Psoas muscle (tissue), 8 donors: ENCODE data around the gene DVL1. TPM values are rescaled to one million over a fixed set of nuclear protein-coding genes. Genes with fewer than 3 reads are reported as not detected.

Experiments
- ATAC-seq, 4 donors: fragments of 200-7000 bp; cut with Tn5 transposase; one replicate each; pipeline ENCODE4 v1.9.1; 2020; ENCODE audit warnings: moderate library complexity in 3 of 4, mild to moderate bottlenecking in 2 of 4
- DNase-seq, 2 donors: peaks; one replicate each; pipeline ENCODE4 v3.0.0-alpha.2; 2020
- H3K27ac ChIP-seq: fragments of 200-600 bp; one replicate; pipeline ENCODE4 v1.8.0; 2022
- H3K27me3 ChIP-seq, 3 donors: fragments of 200-600 bp in 1 of 3; one replicate each; pipeline versions ENCODE4 v1.6.1 to v1.8.0; 2013 to 2022; ENCODE audit warnings: low read length in 2 of 3, mild to moderate bottlenecking in 2 of 3, moderate library complexity in 1 of 3; ENCODE audit not compliant: insufficient read depth in 3 of 3
- H3K36me3 ChIP-seq, 2 donors: fragments of 200-600 bp in 1 of 2; one replicate each; pipeline versions ENCODE4 v1.6.1 to v1.8.0; 2013 to 2022; ENCODE audit warnings: low read depth in 1 of 2, mild to moderate bottlenecking in 1 of 2, moderate library complexity in 1 of 2; ENCODE audit not compliant: insufficient read depth in 1 of 2
- H3K4me1 ChIP-seq: fragments of 200-600 bp; one replicate; pipeline ENCODE4 v1.8.0; 2022
- H3K4me3 ChIP-seq: fragments of 200-600 bp; one replicate; pipeline ENCODE4 v1.8.0; 2022; ENCODE audit warnings: mild to moderate bottlenecking
- H3K9me3 ChIP-seq: fragments of 200-600 bp; one replicate; pipeline ENCODE4 v1.8.0; 2022
- CTCF ChIP-seq: fragments of 200-600 bp; IDR thresholded peaks from one replicate; pipeline ENCODE4 v1.8.0; 2022; ENCODE audit warnings: antibody characterized with exemption
- WGBS, 3 donors: extraction: QIAGEN DNeasy Blood & Tissue Kit; methylation state at CpG; one replicate each; pipeline versions ENCODE4 v1.1.6 to v1.1.7; 2013; 5-methylcytosine and 5-hydroxymethylcytosine counted together
- intact Hi-C, 2 donors: fragments of 100-400 bp; cut with DNase I; formaldehyde crosslinking; loops; one replicate each; pipeline versions ENCODE4 v1.11.0 to v1.14.2; 2022
- long read RNA-seq, 2 donors: library from polyadenylated mRNA; unstranded; transcript quantifications; one replicate each; pipeline ENCODE4 v2.0.0, GENCODE V29; 2021
- polyA plus RNA-seq, 3 donors: library from polyadenylated mRNA; stranded (reverse); fragments of 200-250 nt; gene quantifications; one replicate each; pipeline ENCODE4 v1.2.3, GENCODE V29; 2013
- total RNA-seq, 4 donors: library from RNA; stranded (reverse); fragmentation: NEBNext Ultra II Directional in 2 of 4; extraction: Animal tissue kit (Norgen Biotek cat#: 25700) in 2 of 4; gene quantifications; one replicate each; pipeline versions ENCODE4 v1.2.1 to v1.2.4, GENCODE V29; 2021 to 2023
- donor health status: healthy with polysubstance abuse.
- donor health status: DM: no; HTN: no; CAD: no; lungs with moderate emphysema.
- donor health status: Bipolar disorder and iron deficiency.
- donor health status: healthy.
- donor health status: DM: yes; HTN: yes; CAD: no.
- donor health status: DM: no; HTN: no; CAD: no.
- donor health status: DM: no; HTN: no; CAD: no.
- donor health status: DM: yes; HTN: yes; CAD: no.

The DVL1 gene
- total RNA-seq (100 to 1,000 TPM; 162 to 215 (median 210) TPM), polyA plus RNA-seq (100 to 1,000 TPM; 183 to 209 (median 206) TPM)
- long read RNA-seq, donor 1, transcript DVL1-202 (15 exons, 2,926 nt) = major isoform, 248 of 427 reads
- long read RNA-seq, donor 1, transcript DVL1-201 (15 exons, 3,239 nt) = minor isoform, 30 of 427 reads
- long read RNA-seq, donor 1, partial matches to known transcripts = 124 of 427 reads
- long read RNA-seq, donor 1, other reads (novel, unspliced or antisense) = 25 of 427 reads
- long read RNA-seq, donor 2, transcript DVL1-202 (15 exons, 2,926 nt) = major isoform, 220 of 431 reads
- long read RNA-seq, donor 2, transcript DVL1-201 (15 exons, 3,239 nt) = minor isoform, 28 of 431 reads
- long read RNA-seq, donor 2, partial matches to known transcripts = 84 of 431 reads
- long read RNA-seq, donor 2, other reads (novel, unspliced or antisense) = 99 of 431 reads

GRCh38 chr1:1349256-1350012, at the start of gene DVL1:
DVL1 (minus strand) TSS chr1:1349418; CDS start chr1:1349065, 353 bp downstream.
- Histone ChIP-seq H3K27me3 (peaks cover 0 to 4% (median 0%) of the 10 kb centered on the region in 3 donors), H3K27ac (peak within 1 kb of the TSS; percentile 97), H3K4me1 (peaks cover 46% of the 10 kb centered on the region), H3K9me3 (no peaks in the 10 kb centered on the region), H3K36me3 (peaks cover 0 to 4% of the 10 kb centered on the region in 2 donors), H3K4me3 (peak within 1 kb of the TSS; percentile 83)
- DNase-seq (peak; percentile 78 to 88), ATAC-seq (peak; percentile 22 to 40 (median 32))
- peak; percentile 42 for TF ChIP-seq CTCF
- WGBS, 3 donors = 0 to 1% (median 1%) methylated on average over 44 to 117 of the region's 122 CpGs
- intact Hi-C loops = loop anchor here in 1 of 2 donors (2.0 to 5.0 kb wide), 3 partner anchors 23 to 77 kb away; partner anchors contain the start of genes ACAP3, PUSL1 and UBE2J2

GRCh38 chr1:1398677-1399186, 49.5 kb upstream of the DVL1 start:
- TF ChIP-seq CTCF = no peak
- H3K27me3 ChIP-seq = no peaks in the 10 kb centered on the region
- H3K4me1 ChIP-seq = peaks cover 46% of the 10 kb centered on the region
- 0% methylated on average over 44 to 54 of the region's 54 CpGs for WGBS, 3 donors
- H3K4me3 ChIP-seq = peak overlapping the region; percentile 97
- ATAC-seq (peak; percentile 0 to 2 (median 1)), DNase-seq (no peak)
- peaks cover 5 to 76% of the 10 kb centered on the region in 2 donors for H3K36me3 ChIP-seq
- intact Hi-C loops = loop anchor here in 1 of 2 donors (2.0 kb wide), 1 partner anchor 24 kb away; the partner anchor contains the start of gene AURKAIP1
- peak overlapping the region; percentile 95 for H3K27ac ChIP-seq
- H3K9me3 ChIP-seq = no peaks in the 10 kb centered on the region

- Histone ChIP-seq H3K4me1 (peaks cover 52% of the 10 kb centered on the region), H3K36me3 (peaks cover 5 to 76% of the 10 kb centered on the region in 2 donors), H3K9me3 (no peaks in the 10 kb centered on the region), H3K27me3 (no peaks in the 10 kb centered on the region), H3K4me3 (peak overlapping the region; percentile 97), H3K27ac (peak overlapping the region; percentile 95)
- peak; percentile 60 to 78 for DNase-seq
- no peak for TF ChIP-seq CTCF
- 41 to 48% (median 43%) methylated on average over 19 of the region's 19 CpGs for WGBS, 3 donors
- intact Hi-C loops = loop anchor here in 1 of 2 donors (2.0 kb wide), 1 partner anchor 23 kb away; the partner anchor contains the start of gene AURKAIP1
- ATAC-seq = peak in 3 of 4 donors; percentile 5 to 15 (median 8)
Measured at GRCh38 chr1:1397839-1398523, 48.8 kb upstream of the DVL1 start.

- intact Hi-C loops = no loop called here
- peaks cover 3 to 78% of the 10 kb centered on the region in 2 donors for H3K36me3 ChIP-seq
- H3K4me3 ChIP-seq = no peak overlapping the region
- ATAC-seq = peak in 1 of 4 donors; percentile 21
- peak overlapping the region; percentile 68 for H3K27ac ChIP-seq
- no peaks in the 10 kb centered on the region for H3K9me3 ChIP-seq
- WGBS, 3 donors = 69 to 79% (median 70%) methylated on average over 11 of the region's 11 CpGs
- H3K27me3 ChIP-seq = no peaks in the 10 kb centered on the region
- no peak for TF ChIP-seq CTCF
- DNase-seq = peak in 1 of 2 donors; percentile 53
- peaks cover 40% of the 10 kb centered on the region for H3K4me1 ChIP-seq
Measured at GRCh38 chr1:1395166-1395565, 45.9 kb upstream of the DVL1 start.
